CD4-positive, alpha-beta T cell (primary cell): ENCODE measurements around the gene FANCG. TPM values are rescaled to one million over a fixed set of nuclear protein-coding genes. Genes with fewer than 3 reads are reported as not detected.

Experiments used
- ATAC-seq: fragments of 200-7000 bp; cut with Tn5 transposase; one replicate; pipeline ENCODE4 v1.10.0; 2022; ENCODE audit warnings: mild to moderate bottlenecking; ENCODE audit not compliant: poor library complexity
- CTCF ChIA-PET: fragments of 350-600 bp; sonication (Branson Sonifier 250); formaldehyde crosslinking; loops from one replicate; lab custom pipeline; 2021; ENCODE audit warnings: antibody characterized with exemption, inconsistent platforms; lab: Charles Lee
- POLR2A ChIA-PET: fragments of 350-600 bp; sonication (Branson Sonifier 250); formaldehyde crosslinking; loops from one replicate; lab custom pipeline; 2021; ENCODE audit warnings: antibody characterized with exemption, inconsistent platforms; lab: Charles Lee
- DNase-seq, 14 experiments: peaks; one replicate each; pipeline ENCODE4 v3.0.0-alpha.2; 2013 to 2020; ENCODE audit warnings: mixed read lengths in 2 of 14
- H3K27ac ChIP-seq, 2 donors: one replicate each; pipeline versions ENCODE4 v1.5.1 to v1.7.0; 2013; ENCODE audit warnings: low read length in 2 of 2, low read depth in 1 of 2, mild to moderate bottlenecking in 1 of 2
- H3K27me3 ChIP-seq, 2 experiments: 1 replicate in 1 of 2; 2 replicates in 1 of 2; pipeline versions ENCODE4 v1.6.1 to v1.7.0; 2013; ENCODE audit warnings: low read length in 2 of 2, control low read depth in 1 of 2, mild to moderate bottlenecking in 1 of 2, moderate library complexity in 1 of 2; ENCODE audit not compliant: insufficient read depth in 2 of 2, control insufficient read depth in 1 of 2
- H3K36me3 ChIP-seq: one replicate; pipeline ENCODE4 v1.6.1; 2013; ENCODE audit warnings: low read length, control low read depth; ENCODE audit not compliant: insufficient read depth
- H3K4me1 ChIP-seq: one replicate; pipeline ENCODE4 v1.6.1; 2013; ENCODE audit warnings: low read length, control low read depth; ENCODE audit not compliant: insufficient read depth
- H3K4me3 ChIP-seq: one replicate; pipeline ENCODE4 v1.5.1; 2013; ENCODE audit warnings: mild to moderate bottlenecking, low read length, moderate library complexity
- H3K9me3 ChIP-seq, 2 experiments: 1 replicate in 1 of 2; 2 replicates in 1 of 2; pipeline versions ENCODE4 v1.6.1 to v1.7.0; 2013; ENCODE audit warnings: low read length in 2 of 2, mild to moderate bottlenecking in 2 of 2, control low read depth in 1 of 2, moderate library complexity in 1 of 2; ENCODE audit not compliant: control insufficient read depth in 1 of 2, insufficient read depth in 1 of 2
- H3K27ac Mint-ChIP-seq: one replicate; pipeline ENCODE4 v1.8.0; 2020; ENCODE audit warnings: mixed read lengths
- H3K27me3 Mint-ChIP-seq: one replicate; pipeline ENCODE4 v1.8.0; 2021; ENCODE audit warnings: mixed read lengths
- H3K36me3 Mint-ChIP-seq: one replicate; pipeline ENCODE4 v1.8.0; 2021; ENCODE audit warnings: low read depth, mixed read lengths
- H3K4me1 Mint-ChIP-seq: one replicate; pipeline ENCODE4 v1.8.0; 2021; ENCODE audit warnings: low read depth, mixed read lengths
- H3K4me3 Mint-ChIP-seq: one replicate; pipeline ENCODE4 v1.8.0; 2020; ENCODE audit warnings: mild to moderate bottlenecking, mixed read lengths
- H3K9me3 Mint-ChIP-seq: one replicate; pipeline ENCODE4 v1.8.0; 2020; ENCODE audit warnings: mixed read lengths
- intact Hi-C, 2 experiments: fragments of 100-400 bp; cut with DNase I in 1 of 2; cut with micrococcal nuclease in 1 of 2; formaldehyde crosslinking; loops; one replicate each; pipeline versions ENCODE4 v1.15.1 to v1.9.0; 2023 to 2025; cut with DNase I, micrococcal nuclease
- total RNA-seq, 174 experiments: library from RNA in 2 of 174; stranded (reverse) in 2 of 174; gene quantifications; one replicate each; pipeline ENCODE4 v1.2.3 and lab custom pipeline; 2021 to 2026
- TF ChIP-seq, protein P1 (sequence below): fragments of 200-600 bp; IDR thresholded peaks from one replicate; pipeline ENCODE4 v1.8.0; 2022; ENCODE audit warnings: antibody characterized with exemption, mild to moderate bottlenecking

FANCG gene
- total RNA-seq, 2 experiments from 2014 or later = 21.7 to 24.6 TPM

DNA sequence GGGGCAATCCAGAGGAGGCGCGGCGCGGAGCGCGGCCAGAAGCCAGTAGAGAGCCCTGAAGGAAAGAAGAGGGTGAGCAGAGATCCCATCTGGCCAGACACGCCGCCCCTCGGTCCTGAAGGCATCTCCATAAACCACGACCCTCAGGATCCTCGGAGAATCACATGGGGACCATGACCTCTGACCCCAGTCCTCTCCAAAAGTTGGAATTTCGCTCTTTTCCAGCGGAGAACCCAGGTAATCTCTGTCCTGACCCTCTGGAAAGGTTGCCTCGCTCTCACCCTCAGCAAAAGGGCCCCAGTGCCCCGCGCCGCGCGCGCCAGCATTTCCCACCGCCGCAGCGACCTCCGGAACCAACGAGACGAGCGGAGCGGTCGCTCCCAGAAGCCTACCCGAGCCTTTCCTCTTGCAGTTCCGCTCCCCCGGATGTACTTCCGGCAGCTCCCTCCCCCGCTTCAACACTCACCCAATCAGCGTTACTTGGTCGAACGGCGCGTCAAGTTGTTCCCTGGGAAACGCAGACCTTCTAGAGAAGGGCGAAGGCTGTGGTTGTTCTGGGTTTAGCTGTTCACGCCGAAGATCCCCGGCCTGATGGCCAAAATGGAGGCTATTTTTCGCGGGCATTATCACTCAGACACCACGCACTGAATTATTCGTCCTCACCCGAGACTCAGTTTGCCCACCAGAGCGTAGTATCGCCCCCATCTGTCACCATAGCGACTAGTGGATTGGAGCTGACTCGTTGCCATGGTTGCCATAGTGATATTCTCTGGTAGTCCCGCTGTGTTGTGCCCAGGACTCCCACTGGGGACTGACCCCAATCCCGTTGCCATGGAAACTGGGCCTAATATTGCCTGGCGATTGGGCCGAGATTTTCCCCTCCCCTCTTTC is 23.3 kb upstream of the FANCG start, which contains the start of gene STOML2:
Gene STOML2, minus strand, starts transcription at position 363 of the 891 bp plus-strand sequence. Its CDS starts 37 bp downstream, at position 326.
- ChIA-PET CTCF (interaction anchor here (0.9 to 2.9 kb wide), 6 partner anchors 9 to 203 kb away, joined by 3 to 28 read pairs (median 4); partner anchors contain the start of genes ATOSB and FANCG), POLR2A (interaction anchor here (0.6 to 3.8 kb wide), 8 partner anchors 8 to 1055 kb away, joined by 3 to 50 read pairs (median 5); partner anchors contain the start of genes ATOSB, FANCG, UBAP2 and VCP)
- Histone ChIP-seq H3K27ac (peak within 1 kb of the TSS; percentile 77 to 94), H3K4me3 (peak within 1 kb of the TSS; percentile 99), H3K9me3 (no peaks in the 10 kb centered on the region), H3K36me3 (peaks cover 57% of the 10 kb centered on the region), H3K27me3 (no peaks in the 10 kb centered on the region), H3K4me1 (peaks cover 28% of the 10 kb centered on the region)
- peak; percentile 84 to 97 (median 90) for DNase-seq
- TF ChIP-seq, protein P1, sequence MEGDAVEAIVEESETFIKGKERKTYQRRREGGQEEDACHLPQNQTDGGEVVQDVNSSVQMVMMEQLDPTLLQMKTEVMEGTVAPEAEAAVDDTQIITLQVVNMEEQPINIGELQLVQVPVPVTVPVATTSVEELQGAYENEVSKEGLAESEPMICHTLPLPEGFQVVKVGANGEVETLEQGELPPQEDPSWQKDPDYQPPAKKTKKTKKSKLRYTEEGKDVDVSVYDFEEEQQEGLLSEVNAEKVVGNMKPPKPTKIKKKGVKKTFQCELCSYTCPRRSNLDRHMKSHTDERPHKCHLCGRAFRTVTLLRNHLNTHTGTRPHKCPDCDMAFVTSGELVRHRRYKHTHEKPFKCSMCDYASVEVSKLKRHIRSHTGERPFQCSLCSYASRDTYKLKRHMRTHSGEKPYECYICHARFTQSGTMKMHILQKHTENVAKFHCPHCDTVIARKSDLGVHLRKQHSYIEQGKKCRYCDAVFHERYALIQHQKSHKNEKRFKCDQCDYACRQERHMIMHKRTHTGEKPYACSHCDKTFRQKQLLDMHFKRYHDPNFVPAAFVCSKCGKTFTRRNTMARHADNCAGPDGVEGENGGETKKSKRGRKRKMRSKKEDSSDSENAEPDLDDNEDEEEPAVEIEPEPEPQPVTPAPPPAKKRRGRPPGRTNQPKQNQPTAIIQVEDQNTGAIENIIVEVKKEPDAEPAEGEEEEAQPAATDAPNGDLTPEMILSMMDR = no peak
- intact Hi-C loops = loop anchor here (1.0 to 10.0 kb wide), 6 partner anchors 8 to 1662 kb away; partner anchors contain the start of genes ATOSB (in 1 of the 2), CREB3 (in 1 of the 2) and TLN1 (in 1 of the 2)
- peaks cover 36% of the 10 kb centered on the region for H3K4me1 Mint-ChIP-seq
- H3K27ac Mint-ChIP-seq = peak within 1 kb of the TSS; percentile 89
- H3K9me3 Mint-ChIP-seq = no peaks in the 10 kb centered on the region
- peak; percentile 98 for ATAC-seq
- peaks cover 58% of the 10 kb centered on the region for H3K36me3 Mint-ChIP-seq
- peak within 1 kb of the TSS; percentile 92 for H3K4me3 Mint-ChIP-seq
- no peaks in the 10 kb centered on the region for H3K27me3 Mint-ChIP-seq

DNA sequence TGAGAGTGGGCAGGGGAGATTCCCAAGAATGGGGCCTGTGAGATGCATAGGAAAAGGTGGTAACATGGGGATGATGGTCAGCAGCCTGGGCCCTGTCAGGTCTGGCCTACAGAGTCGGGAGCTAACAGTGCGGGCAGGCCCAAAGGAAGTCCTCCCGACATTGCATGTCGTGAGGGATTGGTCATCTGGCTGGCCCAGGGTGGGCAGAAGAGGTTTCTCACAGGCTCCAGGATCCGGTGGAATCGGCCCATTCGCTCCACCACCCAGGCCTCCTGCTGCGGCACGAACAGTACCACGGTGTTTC is 22.7 kb upstream of the FANCG start:
- Mint-ChIP-seq H3K4me3 (peak overlapping the region; percentile 92), H3K36me3 (peaks cover 58% of the 10 kb centered on the region), H3K27me3 (no peaks in the 10 kb centered on the region), H3K4me1 (peaks cover 36% of the 10 kb centered on the region), H3K9me3 (no peaks in the 10 kb centered on the region), H3K27ac (peak overlapping the region; percentile 89)
- DNase-seq (no peak), ATAC-seq (peak; percentile 25)
- intact Hi-C loops = loop anchor here in 1 of 2 experiments (5.0 to 10.0 kb wide), 3 partner anchors 435 to 1662 kb away; partner anchors contain the start of genes CREB3 and TLN1
- Histone ChIP-seq H3K27me3 (no peaks in the 10 kb centered on the region), H3K27ac (peak overlapping the region; percentile 77 to 94), H3K4me1 (peaks cover 28% of the 10 kb centered on the region), H3K36me3 (peaks cover 51% of the 10 kb centered on the region), H3K9me3 (no peaks in the 10 kb centered on the region), H3K4me3 (peak overlapping the region; percentile 99)
- POLR2A ChIA-PET = interaction anchor here (1.0 to 3.8 kb wide), 5 partner anchors 8 to 31 kb away, joined by 3 to 50 read pairs (median 24); partner anchors contain the start of genes ATOSB, FANCG and VCP
- TF ChIP-seq, protein P1 = no peak
- CTCF ChIA-PET = interaction anchor here (1.0 to 2.9 kb wide), 4 partner anchors 9 to 203 kb away, joined by 3 to 28 read pairs (median 8); partner anchors contain the start of genes ATOSB and FANCG

DNA sequence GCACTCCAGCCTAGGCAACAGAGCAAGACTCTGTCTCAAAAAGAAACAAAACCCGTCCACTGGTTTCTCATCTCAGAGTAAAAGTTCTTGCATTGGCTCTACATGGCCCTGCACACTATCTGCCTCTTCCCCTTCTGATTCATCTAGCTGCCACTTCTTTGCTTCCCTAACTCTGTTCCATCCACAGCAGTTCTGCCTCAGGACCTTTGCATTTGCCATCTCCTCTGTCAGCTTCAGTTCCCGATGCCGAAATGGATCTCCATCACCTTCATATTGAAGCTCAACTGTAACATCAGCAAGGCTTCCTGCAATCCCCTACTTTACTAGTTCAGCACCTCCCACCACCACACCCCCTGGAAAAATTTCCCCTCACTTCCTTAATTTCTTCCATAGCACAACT is 17.8 kb upstream of the FANCG start:
- POLR2A ChIA-PET = interaction anchor here (0.6 to 3.5 kb wide), 4 partner anchors 14 to 198 kb away, joined by 5 to 13 read pairs (median 10); partner anchors contain the start of gene VCP
- intact Hi-C loops = loop anchor here in 1 of 2 experiments (5.0 kb wide), 1 partner anchor 110 kb away; the partner anchor contains the start of gene DNAJB5

More for the DNA sequence above, 17.8 kb upstream of the FANCG start:
- peaks cover 41% of the 10 kb centered on the region for H3K36me3 ChIP-seq
- H3K4me3 Mint-ChIP-seq = peak overlapping the region; percentile 59
- DNase-seq (no peak), ATAC-seq (no peak)
- H3K4me1 Mint-ChIP-seq = peaks cover 53% of the 10 kb centered on the region
- no peaks in the 10 kb centered on the region for H3K27me3 ChIP-seq
- no peaks in the 10 kb centered on the region for H3K9me3 Mint-ChIP-seq
- peaks cover 56% of the 10 kb centered on the region for H3K36me3 Mint-ChIP-seq
- H3K4me1 ChIP-seq = peaks cover 40% of the 10 kb centered on the region
- H3K27me3 Mint-ChIP-seq = no peaks in the 10 kb centered on the region
- CTCF ChIA-PET = interaction anchor here (0.9 to 2.6 kb wide), 5 partner anchors 9 to 198 kb away, joined by 3 to 23 read pairs (median 6); partner anchors contain the start of genes ATOSB and VCP
- TF ChIP-seq, protein P1 = no peak
- no peak overlapping the region for H3K4me3 ChIP-seq
- peak overlapping the region; percentile 38 for H3K27ac Mint-ChIP-seq
- H3K9me3 ChIP-seq = no peaks in the 10 kb centered on the region
- no peak overlapping the region for H3K27ac ChIP-seq
